DND-41 (cell line): ENCODE data around the gene LCT.

Source experiments
- ATAC-seq: fragments of 200-7000 bp; cut with Tn5 transposase; 3 replicates; pipeline ENCODE4 v1.9.1; 2021; ENCODE audit warnings: low read depth; ENCODE audit not compliant: insufficient read depth
- DNase-seq: peaks from one replicate; pipeline ENCODE4 v3.0.0-alpha.2; 2020
- H2AFZ ChIP-seq: 2 replicates; pipeline ENCODE4 v1.6.0; 2012; ENCODE audit warnings: low read depth, low read length
- H3K27ac ChIP-seq: 2 replicates; pipeline ENCODE4 v1.5.1; 2012; ENCODE audit warnings: low read length, inconsistent platforms
- H3K27me3 ChIP-seq: fragments of 200-600 bp; sonication (generic); 2 replicates; pipeline ENCODE4 v1.6.0; 2012; ENCODE audit warnings: low read length, mild to moderate bottlenecking, inconsistent platforms; ENCODE audit not compliant: insufficient read depth, poor library complexity
- H3K36me3 ChIP-seq: 2 replicates; pipeline ENCODE4 v1.5.1; 2012; ENCODE audit warnings: low read length, inconsistent platforms; ENCODE audit not compliant: insufficient read depth
- H3K4me1 ChIP-seq: 2 replicates; pipeline ENCODE4 v1.5.1; 2012; ENCODE audit warnings: mild to moderate bottlenecking, low read length; ENCODE audit not compliant: insufficient read depth
- H3K4me2 ChIP-seq: 2 replicates; pipeline ENCODE4 v1.6.0; 2012; ENCODE audit warnings: mild to moderate bottlenecking, moderate library complexity, low read length, inconsistent platforms; ENCODE audit not compliant: insufficient read depth
- H3K4me3 ChIP-seq, 2 experiments: fragments of 200-600 bp in 1 of 2; shearing (Covaris generic) in 1 of 2; 2 replicates each; pipeline ENCODE4 v1.5.1; 2012 to 2016; ENCODE audit warnings: inconsistent platforms in 2 of 2, low read length in 2 of 2, mild to moderate bottlenecking in 2 of 2, low read depth in 1 of 2, moderate library complexity in 1 of 2
- H3K79me2 ChIP-seq: 2 replicates; pipeline ENCODE4 v1.6.0; 2012; ENCODE audit warnings: low read length, inconsistent platforms; ENCODE audit not compliant: insufficient read depth
- H3K9ac ChIP-seq: 2 replicates; pipeline ENCODE4 v1.6.0; 2012; ENCODE audit warnings: low read depth, mild to moderate bottlenecking, inconsistent platforms, low read length, moderate library complexity
- H3K9me3 ChIP-seq: 2 replicates; pipeline ENCODE4 v1.5.1; 2012; ENCODE audit warnings: low read length, moderate library complexity, mild to moderate bottlenecking, inconsistent platforms; ENCODE audit not compliant: insufficient read depth, severe bottlenecking
- H4K20me1 ChIP-seq: 2 replicates; pipeline ENCODE4 v1.6.0; 2012; ENCODE audit warnings: low read length; ENCODE audit not compliant: insufficient read depth
- CTCF ChIP-seq: IDR thresholded peaks from 2 replicates; pipeline ENCODE4 v1.5.1; 2012; ENCODE audit warnings: borderline replicate concordance, low read length, moderate library complexity, mild to moderate bottlenecking; ENCODE audit not compliant: poor library complexity, severe bottlenecking; ENCODE audit errors: extremely low read depth
- EZH2 ChIP-seq: IDR thresholded peaks from 3 replicates; pipeline ENCODE4 v1.6.1; 2012; ENCODE audit warnings: borderline replicate concordance, low read depth, mild to moderate bottlenecking, moderate library complexity, low read length, inconsistent platforms; ENCODE audit not compliant: severe bottlenecking

The LCT gene

GRCh38 chr2:135870571-135870970, 33.6 kb upstream of the LCT start:
- H3K27me3 ChIP-seq = no peaks in the 10 kb centered on the region
- no peak overlapping the region for H2AFZ ChIP-seq
- peaks cover 97% of the 10 kb centered on the region for H3K79me2 ChIP-seq
- H3K4me2 ChIP-seq = peak overlapping the region; percentile 33; the same call in 1 of the 2 replicates
- H3K9me3 ChIP-seq = no peaks in the 10 kb centered on the region
- peaks cover 73% of the 10 kb centered on the region for H4K20me1 ChIP-seq
- DNase-seq = no peak
- H3K36me3 ChIP-seq = peaks cover 100% of the 10 kb centered on the region
- no peak overlapping the region for H3K27ac ChIP-seq
- TF ChIP-seq EZH2 (no peak), CTCF (no peak)
- H3K9ac ChIP-seq = no peak overlapping the region
- no peak for ATAC-seq
- H3K4me1 ChIP-seq = peaks cover 72% of the 10 kb centered on the region
- H3K4me3 ChIP-seq = no peak overlapping the region

- Histone ChIP-seq H4K20me1 (peaks cover 53% of the 10 kb centered on the region; the same call in 1 of the 2 replicates), H3K9ac (no peak overlapping the region), H2AFZ (no peak overlapping the region), H3K4me1 (peaks cover 18% of the 10 kb centered on the region), H3K4me3 (no peak overlapping the region), H3K79me2 (peaks cover 75% of the 10 kb centered on the region), H3K4me2 (no peak overlapping the region), H3K9me3 (no peaks in the 10 kb centered on the region), H3K27ac (no peak overlapping the region), H3K36me3 (peaks cover 95% of the 10 kb centered on the region), H3K27me3 (no peaks in the 10 kb centered on the region)
- DNase-seq = no peak
- TF ChIP-seq EZH2 (no peak), CTCF (no peak)
- no peak for ATAC-seq
Observed at GRCh38 chr2:135863233-135863632, 26.2 kb upstream of the LCT start.

DNA sequence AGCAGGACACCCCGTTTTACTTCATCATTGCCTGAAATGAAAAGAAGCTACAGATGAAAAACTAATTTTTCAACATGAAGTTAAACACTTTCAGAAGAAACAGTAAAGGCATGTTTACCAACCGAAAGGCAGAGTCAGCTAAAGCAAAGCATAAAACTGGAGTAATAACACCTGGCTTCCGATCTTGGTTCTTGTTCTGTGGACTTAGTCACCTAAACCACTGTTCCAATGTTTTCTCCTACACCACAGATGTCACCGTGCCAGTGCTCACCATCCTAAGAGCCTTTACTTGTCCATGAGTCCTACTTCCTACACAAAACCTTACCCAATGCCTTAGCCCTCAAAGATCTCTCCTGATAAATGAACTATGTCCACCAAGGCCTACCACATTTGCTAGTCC, 25.7 kb upstream of the LCT start:
- H3K27me3 ChIP-seq = no peaks in the 10 kb centered on the region
- H3K4me3 ChIP-seq = no peak overlapping the region
- H3K9me3 ChIP-seq = no peaks in the 10 kb centered on the region
- TF ChIP-seq EZH2 (no peak), CTCF (no peak)
- no peak overlapping the region for H3K4me2 ChIP-seq
- no peak overlapping the region for H2AFZ ChIP-seq
- ATAC-seq (no peak), DNase-seq (no peak)
- peaks cover 52% of the 10 kb centered on the region; the same call in 1 of the 2 replicates for H4K20me1 ChIP-seq
- H3K4me1 ChIP-seq = peaks cover 14% of the 10 kb centered on the region
- no peak overlapping the region for H3K27ac ChIP-seq
- H3K79me2 ChIP-seq = peaks cover 75% of the 10 kb centered on the region
- H3K9ac ChIP-seq = no peak overlapping the region
- H3K36me3 ChIP-seq = peaks cover 95% of the 10 kb centered on the region

DNA sequence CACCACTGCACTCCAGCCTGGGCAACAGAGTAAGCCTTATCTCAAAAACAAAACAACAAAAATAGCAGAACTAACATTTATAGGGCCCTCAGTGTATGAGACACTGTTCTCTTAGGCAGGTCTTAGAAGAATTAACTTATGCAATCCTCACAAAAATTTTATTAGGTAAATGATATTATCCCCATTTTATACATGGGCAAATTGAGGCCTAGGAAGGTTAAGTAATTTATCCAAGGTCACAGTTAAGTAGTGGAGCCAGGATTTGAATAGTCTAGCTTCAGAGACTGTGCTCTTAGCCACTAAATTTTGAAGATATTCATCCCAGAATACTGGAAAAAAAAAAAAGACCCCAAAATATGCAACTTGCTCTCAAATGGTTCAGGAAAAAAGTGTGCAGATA, 16.4 kb upstream of the LCT start:
- Histone ChIP-seq H3K4me2 (no peak overlapping the region), H3K27ac (peak overlapping the region; percentile 25; the same call in 1 of the 2 replicates), H3K79me2 (peaks cover 40% of the 10 kb centered on the region), H3K36me3 (peaks cover 98% of the 10 kb centered on the region), H4K20me1 (peaks cover 8% of the 10 kb centered on the region; the same call in 1 of the 2 replicates), H3K4me3 (no peak overlapping the region), H3K4me1 (no peaks in the 10 kb centered on the region), H2AFZ (no peak overlapping the region), H3K9ac (no peak overlapping the region), H3K9me3 (no peaks in the 10 kb centered on the region), H3K27me3 (no peaks in the 10 kb centered on the region)
- ATAC-seq (no peak), DNase-seq (no peak)
- no peak for TF ChIP-seq EZH2
- TF ChIP-seq CTCF = no peak
